DMS153 treated with DMSO at 0.1 percent for 48 hours (cell line): ENCODE results near the gene PCDHGC4.

Experiments
- DNase-seq: peaks from one replicate; lab custom pipeline; 2025; ENCODE audit not compliant: unreplicated experiment; lab: John Stamatoyannopoulos, UW

Gene PCDHGC4

GRCh38 chr5:141528291-141528984 lies 43.6 kb downstream of the PCDHGC4 start:
- DNase-seq, result no peak

DNA sequence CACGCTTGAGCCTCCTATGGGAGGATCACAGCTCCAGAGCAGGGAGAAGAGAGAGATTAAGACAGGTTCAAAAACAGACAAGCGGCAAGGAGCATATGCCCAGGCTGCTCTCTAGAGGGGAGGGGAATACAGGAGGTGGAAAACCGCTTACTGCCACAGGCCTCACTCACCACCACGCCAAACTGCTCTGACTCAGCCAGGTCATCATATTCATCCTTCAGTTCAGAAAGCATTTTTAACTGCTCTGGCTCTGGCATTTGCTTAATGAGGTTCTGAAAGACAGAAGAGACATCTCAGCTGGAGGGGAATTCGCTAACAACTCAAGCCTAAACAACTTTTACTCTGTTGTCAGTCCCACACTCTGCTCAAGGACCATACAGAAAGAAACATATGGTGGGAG lies 44.2 kb downstream of the PCDHGC4 start:
- DNase-seq, result no peak

- no peak for DNase-seq
Measured at GRCh38 chr5:141529873-141530272, 45.0 kb downstream of the PCDHGC4 start.

- DNase-seq, result no peak
Measured at GRCh38 chr5:141532726-141533125, 47.9 kb downstream of the PCDHGC4 start.

DNA sequence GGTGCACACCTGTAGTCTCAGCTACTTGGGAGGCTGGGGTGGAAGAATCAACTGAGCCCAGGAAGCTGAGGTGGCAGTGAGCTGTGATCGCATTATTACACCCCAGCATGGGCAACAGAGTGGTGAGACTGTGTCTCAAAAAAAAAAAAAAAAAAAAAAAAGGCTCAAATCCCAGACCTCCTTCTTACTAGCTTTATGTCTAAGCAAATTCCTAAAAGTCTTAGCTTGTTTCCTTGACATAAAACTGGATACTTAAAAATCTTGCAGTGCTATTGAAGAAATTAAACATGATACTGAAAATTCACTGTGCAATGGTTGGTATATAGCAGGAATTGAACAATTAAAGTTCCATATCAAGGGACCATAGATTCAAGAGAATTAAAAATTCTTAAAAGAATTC lies 49.1 kb downstream of the PCDHGC4 start:
- no peak for DNase-seq

DNA sequence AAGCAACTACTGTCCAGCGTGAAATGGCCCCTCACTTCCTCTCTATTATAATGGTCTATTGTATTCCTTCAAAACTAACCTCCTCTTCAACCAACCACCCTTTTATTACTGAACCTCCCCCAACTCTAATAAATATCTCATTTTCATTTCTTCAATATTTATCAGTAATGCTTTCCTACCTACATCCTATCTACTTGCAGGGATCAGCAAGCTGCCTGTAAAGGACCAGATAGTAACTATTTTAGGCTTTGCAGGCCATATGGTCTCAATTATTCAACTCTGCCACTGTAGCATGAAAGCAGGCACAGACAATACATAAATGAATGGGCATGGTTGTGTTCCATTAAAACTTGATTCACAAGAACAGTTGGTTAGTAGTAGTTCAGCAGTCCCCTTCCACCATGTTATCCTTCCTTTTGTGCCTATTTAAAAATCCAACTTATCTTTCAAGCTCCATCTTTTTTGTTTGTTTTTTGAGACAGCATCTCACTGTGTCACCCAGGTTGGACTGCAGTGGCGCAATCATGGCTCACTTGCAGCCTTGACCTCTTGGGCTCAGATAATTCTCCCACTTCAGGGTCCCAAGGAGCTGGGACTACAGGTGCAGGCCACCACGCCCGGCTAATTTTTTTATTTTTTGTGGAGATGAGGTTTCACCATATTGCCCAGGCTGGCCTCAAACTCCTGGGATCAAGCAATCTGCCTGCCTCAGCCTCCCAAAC lies 49.8 kb downstream of the PCDHGC4 start:
- no peak for DNase-seq
